Activated B cell treated with CpG ODN at 0.5 μM for 24 hours (primary cell): ENCODE data around the gene TSPAN10. TPM values are rescaled to one million over a fixed set of nuclear protein-coding genes. Genes with fewer than 3 reads are reported as not detected.

Experiments
- ATAC-seq: fragments of 200-7000 bp; cut with Tn5 transposase; one replicate; pipeline ENCODE4 v1.10.0; 2021; ENCODE audit warnings: low read depth, mild to moderate bottlenecking, moderate library complexity
- CTCF ChIA-PET: fragments of 350-600 bp; sonication (Branson Sonifier 250); formaldehyde crosslinking; loops from one replicate; lab custom pipeline; 2021; ENCODE audit warnings: antibody characterized with exemption; lab: Charles Lee
- POLR2A ChIA-PET: fragments of 350-600 bp; sonication (Branson Sonifier 250); formaldehyde crosslinking; loops from one replicate; lab custom pipeline; 2021; ENCODE audit warnings: antibody characterized with exemption; lab: Charles Lee
- DNase-seq: peaks from one replicate; pipeline ENCODE4 v3.0.0; 2022
- H3K27ac Mint-ChIP-seq: one replicate; pipeline ENCODE4 v1.8.0; 2020; ENCODE audit warnings: mixed read lengths
- H3K27me3 Mint-ChIP-seq: one replicate; pipeline ENCODE4 v1.8.0; 2021; ENCODE audit warnings: mixed read lengths
- H3K36me3 Mint-ChIP-seq: one replicate; pipeline ENCODE4 v1.8.0; 2021; ENCODE audit warnings: low read depth, mixed read lengths
- H3K4me1 Mint-ChIP-seq: one replicate; pipeline ENCODE4 v1.8.0; 2021; ENCODE audit warnings: mixed read lengths
- H3K4me3 Mint-ChIP-seq: one replicate; pipeline ENCODE4 v1.8.0; 2020; ENCODE audit warnings: mild to moderate bottlenecking, mixed read lengths
- H3K9me3 Mint-ChIP-seq: one replicate; pipeline ENCODE4 v1.8.0; 2020; ENCODE audit warnings: mixed read lengths
- intact Hi-C: fragments of 100-400 bp; cut with micrococcal nuclease; formaldehyde crosslinking; loops from one replicate; pipeline ENCODE4 v1.15.1; 2024
- total RNA-seq: library from RNA; stranded (reverse); gene quantifications from 2 replicates; pipeline ENCODE4 v1.2.3, GENCODE V29; 2022
- TF ChIP-seq, protein P1 (sequence below): fragments of 200-600 bp; IDR thresholded peaks from one replicate; pipeline ENCODE4 v1.8.0; 2022; ENCODE audit warnings: antibody characterized with exemption, mild to moderate bottlenecking

Gene TSPAN10
- total RNA-seq, 1 donor from 2014 or later = 0.95 TPM

- DNase-seq (no peak), ATAC-seq (no peak)
- POLR2A ChIA-PET = interaction anchor here (1.3 to 3.0 kb wide), 2 partner anchors 18 to 21 kb away, joined by 3 to 39 read pairs; partner anchors contain the start of gene MRPL12
- Mint-ChIP-seq H3K4me3 (peak overlapping the region; percentile 85), H3K36me3 (peaks cover 54% of the 10 kb centered on the region), H3K27ac (no peak overlapping the region), H3K9me3 (no peaks in the 10 kb centered on the region), H3K4me1 (peaks cover 32% of the 10 kb centered on the region), H3K27me3 (no peaks in the 10 kb centered on the region)
- intact Hi-C loops = no loop called here
- CTCF ChIA-PET = no interaction called here
- TF ChIP-seq, protein P1, sequence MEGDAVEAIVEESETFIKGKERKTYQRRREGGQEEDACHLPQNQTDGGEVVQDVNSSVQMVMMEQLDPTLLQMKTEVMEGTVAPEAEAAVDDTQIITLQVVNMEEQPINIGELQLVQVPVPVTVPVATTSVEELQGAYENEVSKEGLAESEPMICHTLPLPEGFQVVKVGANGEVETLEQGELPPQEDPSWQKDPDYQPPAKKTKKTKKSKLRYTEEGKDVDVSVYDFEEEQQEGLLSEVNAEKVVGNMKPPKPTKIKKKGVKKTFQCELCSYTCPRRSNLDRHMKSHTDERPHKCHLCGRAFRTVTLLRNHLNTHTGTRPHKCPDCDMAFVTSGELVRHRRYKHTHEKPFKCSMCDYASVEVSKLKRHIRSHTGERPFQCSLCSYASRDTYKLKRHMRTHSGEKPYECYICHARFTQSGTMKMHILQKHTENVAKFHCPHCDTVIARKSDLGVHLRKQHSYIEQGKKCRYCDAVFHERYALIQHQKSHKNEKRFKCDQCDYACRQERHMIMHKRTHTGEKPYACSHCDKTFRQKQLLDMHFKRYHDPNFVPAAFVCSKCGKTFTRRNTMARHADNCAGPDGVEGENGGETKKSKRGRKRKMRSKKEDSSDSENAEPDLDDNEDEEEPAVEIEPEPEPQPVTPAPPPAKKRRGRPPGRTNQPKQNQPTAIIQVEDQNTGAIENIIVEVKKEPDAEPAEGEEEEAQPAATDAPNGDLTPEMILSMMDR = no peak
Observed at GRCh38 chr17:81685108-81685507, 48.1 kb downstream of the TSPAN10 start.

DNA sequence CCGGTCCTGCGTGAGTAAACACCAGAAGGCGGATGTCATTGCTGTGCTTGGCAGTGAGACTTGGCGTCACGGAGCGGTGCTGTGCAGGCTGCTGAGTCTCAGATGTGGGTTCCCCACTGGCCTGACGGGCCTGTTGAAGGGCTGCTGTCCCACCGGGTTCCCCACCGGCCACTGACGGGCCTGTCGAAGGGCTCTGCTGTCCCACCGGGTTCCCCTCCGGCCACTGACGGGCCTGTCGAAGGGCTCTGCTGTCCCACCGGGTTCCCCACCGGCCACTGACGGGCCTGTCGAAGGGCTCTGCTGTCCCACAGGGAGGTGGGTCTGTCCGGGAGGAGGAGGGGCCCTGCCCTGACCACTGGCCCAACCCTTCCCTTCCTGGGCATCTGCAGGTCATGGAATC, 49.6 kb downstream of the TSPAN10 start:
- Mint-ChIP-seq H3K4me3 (no peak overlapping the region), H3K36me3 (peaks cover 59% of the 10 kb centered on the region), H3K9me3 (no peaks in the 10 kb centered on the region), H3K4me1 (peaks cover 32% of the 10 kb centered on the region), H3K27me3 (no peaks in the 10 kb centered on the region), H3K27ac (no peak overlapping the region)
- intact Hi-C loops = no loop called here
- TF ChIP-seq, protein P1 = no peak
- no peak for ATAC-seq
- DNase-seq = no peak
- POLR2A ChIA-PET = no interaction called here
- CTCF ChIA-PET = no interaction called here

DNA sequence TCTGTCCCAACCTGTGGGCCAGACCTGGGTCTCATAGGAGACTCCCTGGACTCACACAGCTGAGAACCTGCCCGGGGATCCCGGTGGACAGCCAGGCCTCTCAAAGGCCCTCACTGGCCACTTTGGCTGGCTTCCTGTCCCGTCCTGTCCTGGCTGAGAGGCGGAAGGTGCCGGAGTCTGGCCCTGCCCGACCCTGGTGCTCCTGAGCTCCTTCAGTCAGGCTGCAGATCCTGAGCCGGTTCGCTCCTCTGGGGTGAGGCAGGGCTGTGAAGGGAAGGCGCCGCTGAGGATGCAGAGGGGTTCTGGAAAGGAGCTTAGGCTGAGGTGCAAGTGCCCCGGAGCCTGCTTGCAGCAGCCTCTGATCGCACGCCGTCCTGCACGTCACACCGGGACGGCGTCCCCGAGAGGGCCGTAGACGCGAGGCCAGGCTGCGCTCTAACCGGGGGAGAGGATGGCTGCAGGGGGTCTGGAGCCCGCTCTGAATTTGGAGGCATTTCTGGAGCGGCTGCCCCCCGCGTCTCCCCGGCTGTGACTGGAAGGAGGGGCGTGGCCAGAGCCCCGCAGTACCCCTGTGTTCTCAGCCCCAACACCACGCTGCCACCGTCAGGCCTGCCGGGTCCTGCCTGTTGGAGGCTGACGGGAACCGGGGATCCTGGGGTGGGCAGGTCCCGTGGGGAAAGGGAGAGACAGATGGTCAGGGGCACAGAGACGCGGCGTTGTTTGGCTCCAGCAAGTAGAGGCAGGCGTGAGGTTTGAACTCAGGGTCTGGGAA, 51.0 kb downstream of the TSPAN10 start:
- Mint-ChIP-seq H3K4me1 (peaks cover 26% of the 10 kb centered on the region), H3K9me3 (no peaks in the 10 kb centered on the region), H3K27me3 (no peaks in the 10 kb centered on the region), H3K4me3 (no peak overlapping the region), H3K36me3 (peaks cover 68% of the 10 kb centered on the region), H3K27ac (no peak overlapping the region)
- DNase-seq = no peak
- intact Hi-C loops = no loop called here
- TF ChIP-seq, protein P1 = no peak
- ATAC-seq = no peak
- CTCF ChIA-PET = no interaction called here
- POLR2A ChIA-PET = no interaction called here

DNA sequence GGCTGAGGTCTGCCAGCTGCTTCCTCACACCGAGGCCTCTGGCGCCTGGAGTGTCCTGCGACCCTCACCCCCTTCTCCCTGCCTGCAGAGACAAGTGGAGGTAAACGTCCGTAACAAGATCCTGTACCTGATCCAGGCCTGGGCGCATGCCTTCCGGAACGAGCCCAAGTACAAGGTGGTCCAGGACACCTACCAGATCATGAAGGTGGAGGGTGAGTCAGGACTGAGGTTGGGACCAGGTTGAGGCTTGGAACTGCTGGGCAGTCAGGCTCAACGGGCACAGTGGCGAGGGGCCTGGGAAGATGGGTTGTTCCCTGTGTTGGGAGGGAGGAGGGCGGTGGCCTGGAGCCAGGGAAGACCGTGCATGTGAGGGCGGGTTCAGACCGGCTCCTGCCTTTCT, 51.6 kb downstream of the TSPAN10 start:
- ATAC-seq (no peak), DNase-seq (no peak)
- no peak overlapping the region for H3K27ac Mint-ChIP-seq
- H3K4me3 Mint-ChIP-seq = no peak overlapping the region
- TF ChIP-seq, protein P1 = no peak
- H3K9me3 Mint-ChIP-seq = no peaks in the 10 kb centered on the region
- H3K36me3 Mint-ChIP-seq = peaks cover 67% of the 10 kb centered on the region
- H3K27me3 Mint-ChIP-seq = no peaks in the 10 kb centered on the region
- peaks cover 23% of the 10 kb centered on the region for H3K4me1 Mint-ChIP-seq
- POLR2A ChIA-PET = no interaction called here
- intact Hi-C loops = no loop called here
- CTCF ChIA-PET = no interaction called here

DNA sequence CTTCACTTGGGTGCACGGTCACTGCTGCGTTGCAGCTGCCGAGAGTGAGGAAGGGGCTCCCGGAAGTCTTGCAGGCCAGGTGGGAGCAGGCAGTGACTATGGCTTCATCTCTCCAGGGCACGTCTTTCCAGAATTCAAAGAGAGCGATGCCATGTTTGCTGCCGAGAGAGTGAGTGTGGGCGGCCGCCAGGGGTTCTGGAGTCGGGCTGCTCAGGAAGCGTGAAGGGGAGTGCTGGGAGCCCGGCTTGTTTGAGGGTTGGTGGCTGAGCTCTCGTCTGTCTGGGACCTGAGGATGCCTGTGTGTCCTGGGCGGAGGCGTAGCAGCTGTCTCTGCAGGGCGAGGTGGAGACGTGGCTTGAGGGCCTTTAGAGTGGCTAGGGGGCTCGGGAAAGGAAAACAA, 53.1 kb downstream of the TSPAN10 start:
- H3K36me3 Mint-ChIP-seq = peaks cover 65% of the 10 kb centered on the region
- intact Hi-C loops = no loop called here
- DNase-seq = no peak
- H3K4me1 Mint-ChIP-seq = peaks cover 13% of the 10 kb centered on the region
- H3K4me3 Mint-ChIP-seq = no peak overlapping the region
- ATAC-seq = no peak
- TF ChIP-seq, protein P1 = no peak
- POLR2A ChIA-PET = no interaction called here
- H3K27ac Mint-ChIP-seq = no peak overlapping the region
- no peaks in the 10 kb centered on the region for H3K9me3 Mint-ChIP-seq
- no peaks in the 10 kb centered on the region for H3K27me3 Mint-ChIP-seq
- CTCF ChIA-PET = no interaction called here
